Measurements from ENCODE around the gene UBR1. TPM values are rescaled to one million over a fixed set of nuclear protein-coding genes. Genes with fewer than 3 reads are reported as not detected.

The UBR1 gene
- total RNA-seq, 3 donors from 2014 or later (not counting 1 experiment from before 2014, with no cell fraction given) = 54.3 to 70.5 (median 61.4) TPM

- WGBS (ENCODE audit: insufficient coverage) = under 1% methylated on average over 72 of the region's 72 CpGs
- no peaks in the 10 kb centered on the region for H3K36me3 ChIP-seq (ENCODE audit: control insufficient read depth, insufficient read depth, low read length)
- peak; percentile 94 to 100 for DNase-seq
- Mint-ChIP-seq H3K4me1 (peaks cover 25 to 27% of the 10 kb centered on the region in 2 donors), H3K36me3 (no peaks in the 10 kb centered on the region), H3K27ac (peak within 1 kb of the TSS; percentile 89 to 91), H3K9me3 (no peaks in the 10 kb centered on the region), H3K27me3 (ENCODE audit: low read depth in 2 of 2) (peaks cover 0 to 2% of the 10 kb centered on the region in 2 donors), H3K4me3 (peak within 1 kb of the TSS; percentile 97)
- H3K27ac ChIP-seq (ENCODE audit: low read length) = peak within 1 kb of the TSS; percentile 48
- H3K4me3 ChIP-seq (ENCODE audit: low read length) = peak within 1 kb of the TSS; percentile 50
- H3K4me1 ChIP-seq (ENCODE audit: control insufficient read depth, insufficient read depth, low read length) = peaks cover 10% of the 10 kb centered on the region
- peak; percentile 95 to 98 (median 96) for ATAC-seq
- H3K9me3 ChIP-seq (ENCODE audit: control insufficient read depth, insufficient read depth, low read length) = no peaks in the 10 kb centered on the region
- no peak for TF ChIP-seq CTCF (IDR thresholded peaks at IDR 0.05)
- intact Hi-C loops (cut with micrococcal nuclease) = loop anchor here (5.0 to 10.0 kb wide), 2 partner anchors 186 to 428 kb away; partner anchors contain the start of genes CDAN1 and ZNF106
- no peaks in the 10 kb centered on the region for H3K27me3 ChIP-seq (ENCODE audit: control insufficient read depth, insufficient read depth, low read length)
Observed at GRCh38 chr15:42920519-42921341, 185.1 kb downstream of the UBR1 start, which contains the start of gene TTBK2. TTBK2 (minus strand) TSS chr15:42920778; CDS start chr15:42878617, 42,161 bp downstream.

GRCh38 chr15:42919799-42920518 lies 185.9 kb downstream of the UBR1 start:
- Mint-ChIP-seq H3K36me3 (no peaks in the 10 kb centered on the region), H3K4me1 (peaks cover 33 to 35% of the 10 kb centered on the region in 2 donors), H3K27ac (peak overlapping the region; percentile 85 to 91), H3K27me3 (ENCODE audit: low read depth in 2 of 2) (peaks cover 0 to 2% of the 10 kb centered on the region in 2 donors), H3K9me3 (no peaks in the 10 kb centered on the region), H3K4me3 (peak overlapping the region; percentile 89)
- Histone ChIP-seq H3K36me3 (ENCODE audit: control insufficient read depth, insufficient read depth, low read length) (no peaks in the 10 kb centered on the region), H3K9me3 (ENCODE audit: control insufficient read depth, insufficient read depth, low read length) (no peaks in the 10 kb centered on the region), H3K4me1 (ENCODE audit: control insufficient read depth, insufficient read depth, low read length) (peaks cover 15% of the 10 kb centered on the region), H3K4me3 (ENCODE audit: low read length) (peak overlapping the region; percentile 50), H3K27me3 (ENCODE audit: control insufficient read depth, insufficient read depth, low read length) (no peaks in the 10 kb centered on the region), H3K27ac (ENCODE audit: low read length) (peak overlapping the region; percentile 48)
- intact Hi-C loops (cut with micrococcal nuclease) = loop anchor here (5.0 to 10.0 kb wide), 2 partner anchors 185 to 428 kb away; partner anchors contain the start of genes CDAN1 and ZNF106
- no peak for TF ChIP-seq CTCF (IDR thresholded peaks at IDR 0.05)
- peak in 1 of 2 donors; percentile 59 for DNase-seq
- 2% methylated on average over 33 of the region's 40 CpGs for WGBS (ENCODE audit: insufficient coverage)
- peak; percentile 4 to 8 (median 5) for ATAC-seq

GRCh38 chr15:42919308-42919707 lies 186.5 kb downstream of the UBR1 start:
- Mint-ChIP-seq H3K27me3 (ENCODE audit: low read depth in 2 of 2) (peaks cover 0 to 2% of the 10 kb centered on the region in 2 donors), H3K4me1 (peaks cover 38 to 40% of the 10 kb centered on the region in 2 donors), H3K27ac (peak overlapping the region; percentile 85 to 91), H3K4me3 (peak overlapping the region; percentile 89), H3K9me3 (no peaks in the 10 kb centered on the region), H3K36me3 (no peaks in the 10 kb centered on the region)
- no peaks in the 10 kb centered on the region for H3K9me3 ChIP-seq (ENCODE audit: control insufficient read depth, insufficient read depth, low read length)
- intact Hi-C loops (cut with micrococcal nuclease) = no loop called here
- H3K4me3 ChIP-seq (ENCODE audit: low read length) = no peak overlapping the region
- ATAC-seq (no peak), DNase-seq (peak in 1 of 2 donors; percentile 10)
- peaks cover 15% of the 10 kb centered on the region for H3K4me1 ChIP-seq (ENCODE audit: control insufficient read depth, insufficient read depth, low read length)
- no peak for TF ChIP-seq CTCF (IDR thresholded peaks at IDR 0.05)
- WGBS (ENCODE audit: insufficient coverage) = 44% methylated on average over 1 of the region's 2 CpGs
- no peaks in the 10 kb centered on the region for H3K36me3 ChIP-seq (ENCODE audit: control insufficient read depth, insufficient read depth, low read length)
- H3K27me3 ChIP-seq (ENCODE audit: control insufficient read depth, insufficient read depth, low read length) = no peaks in the 10 kb centered on the region
- no peak overlapping the region for H3K27ac ChIP-seq (ENCODE audit: low read length)
